C4-2B (cell line): Measurements from ENCODE around the gene WASF2.

Experiments
- ZFX ChIP-seq: fragments of 450-650 bp; IDR thresholded peaks from 2 replicates; pipeline ENCODE4 v1.6.1; 2017
- TF ChIP-seq, protein P1 (sequence below): fragments of 450-650 bp; conservative IDR thresholded peaks from 2 replicates; pipeline ENCODE4 v1.5.1; 2017; ENCODE audit warnings: mild to moderate bottlenecking

DNA sequence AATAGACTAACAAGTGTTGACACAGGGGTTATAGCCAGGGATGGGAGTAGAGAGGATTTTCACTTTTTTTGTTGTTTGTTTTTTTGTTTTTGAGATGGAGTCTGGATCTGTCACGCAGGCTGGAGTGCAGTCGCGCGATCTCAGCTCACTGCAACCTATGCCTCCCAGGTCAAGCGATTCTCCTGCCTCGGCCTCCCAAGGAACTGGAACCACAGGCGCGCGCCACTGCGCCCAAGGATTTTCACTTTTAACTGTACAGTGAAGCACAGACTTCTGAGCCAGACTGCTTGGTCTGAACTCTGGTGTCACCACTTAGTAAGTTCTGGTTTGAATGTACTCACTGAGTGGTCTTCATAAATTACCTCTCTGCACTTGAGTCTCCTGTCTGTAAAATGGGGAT lies 40.2 kb upstream of the WASF2 start:
- TF ChIP-seq, protein P1, sequence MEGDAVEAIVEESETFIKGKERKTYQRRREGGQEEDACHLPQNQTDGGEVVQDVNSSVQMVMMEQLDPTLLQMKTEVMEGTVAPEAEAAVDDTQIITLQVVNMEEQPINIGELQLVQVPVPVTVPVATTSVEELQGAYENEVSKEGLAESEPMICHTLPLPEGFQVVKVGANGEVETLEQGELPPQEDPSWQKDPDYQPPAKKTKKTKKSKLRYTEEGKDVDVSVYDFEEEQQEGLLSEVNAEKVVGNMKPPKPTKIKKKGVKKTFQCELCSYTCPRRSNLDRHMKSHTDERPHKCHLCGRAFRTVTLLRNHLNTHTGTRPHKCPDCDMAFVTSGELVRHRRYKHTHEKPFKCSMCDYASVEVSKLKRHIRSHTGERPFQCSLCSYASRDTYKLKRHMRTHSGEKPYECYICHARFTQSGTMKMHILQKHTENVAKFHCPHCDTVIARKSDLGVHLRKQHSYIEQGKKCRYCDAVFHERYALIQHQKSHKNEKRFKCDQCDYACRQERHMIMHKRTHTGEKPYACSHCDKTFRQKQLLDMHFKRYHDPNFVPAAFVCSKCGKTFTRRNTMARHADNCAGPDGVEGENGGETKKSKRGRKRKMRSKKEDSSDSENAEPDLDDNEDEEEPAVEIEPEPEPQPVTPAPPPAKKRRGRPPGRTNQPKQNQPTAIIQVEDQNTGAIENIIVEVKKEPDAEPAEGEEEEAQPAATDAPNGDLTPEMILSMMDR, result no peak
- TF ChIP-seq ZFX, result no peak
